Hematopoietic multipotent progenitor cell treated with erythropoietin and hydrocortisone succinate and interleukin-3 and kit ligand, for 8 days (in vitro differentiated cells): Measurements from ENCODE around the gene FCHSD1.
A peak's percentile ranks its signal among the peaks of the same experiment; 100 is the strongest.
"Not testable (repeated sequence)": the region's sequence is repeated elsewhere in the genome, so short reads cannot be mapped to it uniquely, and the experiment has no call there.

ENCODE experiments used
- DNase-seq: peaks from one replicate; pipeline ENCODE4 v3.0.0-alpha.2; 2015

FCHSD1 gene

GRCh38 chr5:141615991-141616720 lies 35.1 kb downstream of the FCHSD1 start:
- no peak for DNase-seq

GRCh38 chr5:141613344-141613743 lies 37.9 kb downstream of the FCHSD1 start:
- DNase-seq = no peak

- DNase-seq = no peak
These were observed 39.9 kb downstream of the FCHSD1 start for GRCh38 chr5:141611289-141611688.

GRCh38 chr5:141609921-141610320 lies 41.3 kb downstream of the FCHSD1 start:
- not testable (repeated sequence) for DNase-seq

- no peak for DNase-seq
These were observed 42.2 kb downstream of the FCHSD1 start for GRCh38 chr5:141609044-141609443.

GRCh38 chr5:141608557-141608956 lies 42.7 kb downstream of the FCHSD1 start:
- no peak for DNase-seq

GRCh38 chr5:141608046-141608445 lies 43.2 kb downstream of the FCHSD1 start:
- DNase-seq = no peak

- DNase-seq = peak; percentile 96
These were observed 45.5 kb downstream of the FCHSD1 start for GRCh38 chr5:141605523-141606277.

GRCh38 chr5:141603923-141604717 lies 47.1 kb downstream of the FCHSD1 start:
- peak; percentile 81 for DNase-seq

- DNase-seq = no peak
These were observed 48.6 kb downstream of the FCHSD1 start for GRCh38 chr5:141602606-141603005.

GRCh38 chr5:141598391-141599345 lies 52.5 kb downstream of the FCHSD1 start:
- no peak for DNase-seq

GRCh38 chr5:141597814-141598213 lies 53.4 kb downstream of the FCHSD1 start:
- no peak for DNase-seq

- DNase-seq = no peak
These were observed 53.8 kb downstream of the FCHSD1 start for GRCh38 chr5:141597394-141597793.

GRCh38 chr5:141596867-141597266 lies 54.4 kb downstream of the FCHSD1 start:
- no peak for DNase-seq

GRCh38 chr5:141590127-141590526 lies 61.1 kb downstream of the FCHSD1 start:
- no peak for DNase-seq
